Effector CD8-positive, alpha-beta T cell (primary cell): Measurements from ENCODE around the gene MUC20.
"Not testable (repeated sequence)": the region's sequence is repeated elsewhere in the genome, so short reads cannot be mapped to it uniquely, and the experiment has no call there.

Source experiments
- DNase-seq: peaks from one replicate; lab custom pipeline; 2025; lab: John Stamatoyannopoulos, UW

Gene MUC20

GRCh38 chr3:195770081-195770840, 49.5 kb downstream of the MUC20 start:
- DNase-seq, result no peak

DNA sequence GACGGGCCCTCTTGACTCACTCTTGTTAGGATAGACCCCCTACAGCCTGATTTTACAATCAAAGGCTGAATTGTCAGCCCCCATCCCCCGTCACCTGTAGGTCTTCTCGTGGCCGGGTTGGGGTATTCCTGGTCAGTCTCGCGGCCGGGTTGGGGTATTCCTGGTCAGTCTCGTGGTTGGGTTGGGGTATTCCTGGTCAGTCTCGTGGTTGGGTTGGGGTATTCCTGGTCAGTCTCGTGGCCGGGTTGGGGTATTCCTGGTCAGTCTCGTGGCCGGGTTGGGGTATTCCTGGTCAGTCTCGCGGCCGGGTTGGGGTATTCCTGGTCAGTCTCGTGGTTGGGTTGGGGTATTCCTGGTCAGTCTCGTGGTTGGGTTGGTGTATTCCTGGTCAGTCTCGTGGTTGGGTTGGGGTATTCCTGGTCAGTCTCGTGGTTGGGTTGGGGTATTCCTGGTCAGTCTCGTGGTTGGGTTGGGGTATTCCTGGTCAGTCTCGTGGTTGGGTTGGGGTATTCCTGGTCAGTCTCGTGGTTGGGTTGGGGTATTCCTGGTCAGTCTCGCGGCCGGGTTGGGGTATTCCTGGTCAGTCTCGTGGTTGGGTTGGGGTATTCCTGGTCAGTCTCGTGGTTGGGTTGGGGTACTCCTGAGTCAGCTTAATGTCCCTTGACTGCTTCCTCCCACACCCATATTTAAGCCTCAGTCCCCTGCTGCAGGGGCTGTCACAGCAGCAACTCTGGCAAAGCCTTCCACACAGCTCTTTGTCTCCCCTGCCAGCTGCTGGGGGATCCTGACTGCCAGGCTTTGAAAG, 50.3 kb downstream of the MUC20 start:
- DNase-seq, result not testable (repeated sequence)

DNA sequence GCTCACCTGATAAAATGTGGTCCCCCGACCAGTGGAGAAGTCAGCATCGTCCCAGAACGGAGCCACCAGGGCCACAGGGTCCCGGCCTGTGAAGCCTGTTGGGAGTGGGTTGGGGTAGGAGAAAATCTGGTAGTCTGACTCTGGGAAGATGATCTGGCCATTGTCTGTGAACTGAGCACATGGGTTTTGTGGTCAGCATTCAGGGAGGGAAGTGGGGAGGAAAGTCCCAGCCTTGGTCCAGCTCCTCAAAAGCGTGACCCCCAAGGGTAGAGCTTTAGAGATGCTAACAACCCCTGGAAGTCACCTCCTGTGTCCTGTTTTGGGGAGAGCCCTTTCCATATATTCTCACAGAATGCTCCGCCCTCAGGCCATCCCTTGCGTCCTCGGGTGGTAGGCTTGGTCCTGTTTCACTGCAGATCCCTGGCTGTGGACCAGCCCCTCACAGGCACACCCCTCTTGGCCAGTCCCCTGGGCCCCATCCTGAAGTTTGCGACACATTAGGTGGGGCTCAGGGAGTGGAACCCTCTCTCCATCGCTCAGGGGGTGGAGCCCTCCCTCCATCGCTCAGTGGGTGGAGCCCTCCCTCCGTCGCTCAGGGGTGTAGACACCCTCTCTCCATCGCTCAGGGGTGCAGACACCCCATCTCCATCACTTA, 51.0 kb downstream of the MUC20 start:
- DNase-seq, result no peak

GRCh38 chr3:195773956-195774537, 53.3 kb downstream of the MUC20 start:
- no peak for DNase-seq

DNA sequence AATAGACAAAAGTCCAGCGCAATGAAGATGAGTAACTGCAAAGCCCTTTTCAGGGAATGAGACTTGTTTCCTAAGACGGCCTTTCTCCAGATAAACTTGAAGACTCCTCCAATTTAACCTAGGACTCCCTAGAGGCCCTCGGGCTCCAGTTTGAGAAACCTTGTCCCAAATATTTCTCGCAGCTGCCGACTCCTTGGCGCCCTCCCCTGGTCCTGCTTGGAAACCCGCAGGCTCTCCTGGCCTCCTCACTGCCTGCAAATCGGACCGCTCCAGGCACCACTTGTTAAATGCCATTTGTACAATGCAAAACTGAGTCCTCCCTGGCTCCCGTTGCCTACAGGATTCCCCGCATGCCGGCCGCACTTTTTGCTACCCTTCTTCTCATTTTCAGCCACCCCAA, 54.1 kb downstream of the MUC20 start:
- no peak for DNase-seq

DNA sequence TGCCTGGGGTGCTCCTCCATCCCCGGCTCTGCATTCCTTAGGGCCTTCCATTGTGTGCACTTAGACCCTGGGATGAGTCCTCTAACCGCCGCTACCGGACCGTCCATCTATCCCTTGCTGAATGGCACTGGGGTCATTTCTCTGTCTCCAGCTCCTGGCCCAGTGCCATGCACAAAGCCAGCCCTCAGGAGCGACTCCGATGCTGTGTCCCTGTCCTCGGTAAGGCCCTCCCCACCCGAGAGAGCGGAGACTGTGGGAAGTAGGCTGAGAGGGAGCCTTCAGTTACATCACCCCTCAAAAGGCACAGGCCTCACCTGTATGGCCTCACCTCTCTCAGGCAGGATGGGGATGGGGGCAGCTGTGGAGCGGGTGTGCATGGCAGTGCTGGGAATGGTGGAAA, 57.2 kb downstream of the MUC20 start:
- no peak for DNase-seq

- not testable (repeated sequence) for DNase-seq
Observed at GRCh38 chr3:195781236-195781635, 60.5 kb downstream of the MUC20 start.
